SU-DHL-6 (cell line): ENCODE results near the gene ZNF205.

ENCODE experiments used
- EZH2phosphoT487 ChIP-seq: fragments of 200-600 bp; sonication (generic), shearing (Covaris generic); conservative IDR thresholded peaks from 2 replicates; pipeline ENCODE4 v1.6.1; 2018; ENCODE audit warnings: mild to moderate bottlenecking, antibody characterized with exemption, low read length, moderate library complexity, mixed read lengths
- TF ChIP-seq, protein P1 (sequence below): fragments of 200-600 bp; sonication (generic); IDR thresholded peaks from one replicate; pipeline ENCODE4 v1.5.1; 2017; ENCODE audit warnings: antibody characterized with exemption, mild to moderate bottlenecking, low read length, moderate library complexity; ENCODE audit not compliant: insufficient read depth, poor library complexity, severe bottlenecking

- TF ChIP-seq, protein P1, sequence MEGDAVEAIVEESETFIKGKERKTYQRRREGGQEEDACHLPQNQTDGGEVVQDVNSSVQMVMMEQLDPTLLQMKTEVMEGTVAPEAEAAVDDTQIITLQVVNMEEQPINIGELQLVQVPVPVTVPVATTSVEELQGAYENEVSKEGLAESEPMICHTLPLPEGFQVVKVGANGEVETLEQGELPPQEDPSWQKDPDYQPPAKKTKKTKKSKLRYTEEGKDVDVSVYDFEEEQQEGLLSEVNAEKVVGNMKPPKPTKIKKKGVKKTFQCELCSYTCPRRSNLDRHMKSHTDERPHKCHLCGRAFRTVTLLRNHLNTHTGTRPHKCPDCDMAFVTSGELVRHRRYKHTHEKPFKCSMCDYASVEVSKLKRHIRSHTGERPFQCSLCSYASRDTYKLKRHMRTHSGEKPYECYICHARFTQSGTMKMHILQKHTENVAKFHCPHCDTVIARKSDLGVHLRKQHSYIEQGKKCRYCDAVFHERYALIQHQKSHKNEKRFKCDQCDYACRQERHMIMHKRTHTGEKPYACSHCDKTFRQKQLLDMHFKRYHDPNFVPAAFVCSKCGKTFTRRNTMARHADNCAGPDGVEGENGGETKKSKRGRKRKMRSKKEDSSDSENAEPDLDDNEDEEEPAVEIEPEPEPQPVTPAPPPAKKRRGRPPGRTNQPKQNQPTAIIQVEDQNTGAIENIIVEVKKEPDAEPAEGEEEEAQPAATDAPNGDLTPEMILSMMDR: no peak
- no peak for TF ChIP-seq EZH2phosphoT487
Measured at GRCh38 chr16:3070608-3071111, 41.7 kb upstream of the ZNF205 start.
